T-helper 1 cell (primary cell): ENCODE data around the gene COL9A2.

Experiments used
- DNase-seq, 5 donors: peaks; one replicate each; pipeline ENCODE4 v3.0.0-alpha.2; 2012 to 2020

COL9A2 gene

GRCh38 chr1:40257313-40257687 is 59.8 kb downstream of the COL9A2 start:
- no peak for DNase-seq

GRCh38 chr1:40256401-40257084 is 60.5 kb downstream of the COL9A2 start:
- no peak for DNase-seq

GRCh38 chr1:40255231-40255630 is 61.9 kb downstream of the COL9A2 start:
- DNase-seq: no peak

GRCh38 chr1:40252601-40253000 is 64.5 kb downstream of the COL9A2 start:
- DNase-seq: no peak

- DNase-seq: no peak
These were observed 65.6 kb downstream of the COL9A2 start for GRCh38 chr1:40251456-40251855.
